Skin epidermis (tissue), 12 donors: ENCODE measurements around the gene HELZ.
"Not testable (repeated sequence)": the region's sequence is repeated elsewhere in the genome, so short reads cannot be mapped to it uniquely, and the experiment has no call there.

Experiments
- H3K27ac ChIP-seq, 21 experiments: fragments of 200-600 bp; sonication (generic) in 11 of 21; one replicate each; pipeline ENCODE4 v1.5.0; 2020; ENCODE audit warnings: mild to moderate bottlenecking in 3 of 21, inconsistent platforms in 2 of 21, moderate library complexity in 2 of 21
- H3K4me3 ChIP-seq, 7 experiments: fragments of 200-600 bp; sonication (generic) in 2 of 7; one replicate each; pipeline ENCODE4 v1.5.0; 2020; ENCODE audit warnings: inconsistent platforms in 2 of 7, mild to moderate bottlenecking in 2 of 7, moderate library complexity in 1 of 7

The HELZ gene

GRCh38 chr17:67156269-67157199 is 88.5 kb downstream of the HELZ start:
- Histone ChIP-seq H3K4me3 (no peak overlapping the region), H3K27ac (no peak overlapping the region)

GRCh38 chr17:67152824-67153223 is 92.2 kb downstream of the HELZ start:
- Histone ChIP-seq H3K4me3 (no peak overlapping the region), H3K27ac (no peak overlapping the region)

DNA sequence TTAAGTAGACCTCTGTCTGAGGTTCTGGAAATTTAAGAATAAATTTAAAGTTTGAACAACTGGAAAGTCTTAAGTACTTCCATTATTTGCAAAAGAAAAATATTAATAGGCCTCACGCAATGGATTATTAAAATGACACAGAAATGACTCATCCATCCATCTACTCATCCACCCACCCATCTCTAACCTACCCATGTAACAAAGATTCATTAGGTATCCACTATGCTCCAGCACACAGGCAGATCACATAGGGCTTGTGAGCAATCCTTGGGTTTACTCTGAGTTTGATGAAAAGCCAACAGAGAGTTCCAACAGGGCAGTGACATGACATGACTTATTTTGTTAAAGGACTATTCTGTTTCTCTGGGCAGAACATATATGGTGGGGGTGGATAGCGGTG is 93.3 kb downstream of the HELZ start:
- Histone ChIP-seq H3K4me3 (no peak overlapping the region), H3K27ac (no peak overlapping the region)

DNA sequence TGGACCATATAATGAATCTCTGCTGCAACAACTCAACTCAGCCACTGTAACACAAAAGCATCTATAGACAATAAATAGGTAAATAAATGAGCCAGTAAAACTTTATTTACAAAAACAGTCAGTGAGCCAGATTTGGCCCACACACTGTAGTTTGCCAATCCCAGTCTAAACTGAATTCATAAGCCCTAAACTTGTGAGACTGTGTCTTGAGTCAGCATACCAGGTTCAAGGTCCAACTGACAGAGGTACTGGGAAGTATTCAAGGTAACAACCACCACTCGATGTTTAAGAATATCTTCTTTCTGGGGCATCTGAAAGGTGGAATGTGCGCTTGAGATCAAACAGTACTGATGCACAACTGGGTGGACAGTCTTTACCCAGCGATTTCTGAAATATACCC is 94.2 kb downstream of the HELZ start:
- Histone ChIP-seq H3K4me3 (no peak overlapping the region), H3K27ac (no peak overlapping the region)

GRCh38 chr17:67148352-67148751 is 96.6 kb downstream of the HELZ start:
- Histone ChIP-seq H3K4me3 (no peak overlapping the region), H3K27ac (no peak overlapping the region)

DNA sequence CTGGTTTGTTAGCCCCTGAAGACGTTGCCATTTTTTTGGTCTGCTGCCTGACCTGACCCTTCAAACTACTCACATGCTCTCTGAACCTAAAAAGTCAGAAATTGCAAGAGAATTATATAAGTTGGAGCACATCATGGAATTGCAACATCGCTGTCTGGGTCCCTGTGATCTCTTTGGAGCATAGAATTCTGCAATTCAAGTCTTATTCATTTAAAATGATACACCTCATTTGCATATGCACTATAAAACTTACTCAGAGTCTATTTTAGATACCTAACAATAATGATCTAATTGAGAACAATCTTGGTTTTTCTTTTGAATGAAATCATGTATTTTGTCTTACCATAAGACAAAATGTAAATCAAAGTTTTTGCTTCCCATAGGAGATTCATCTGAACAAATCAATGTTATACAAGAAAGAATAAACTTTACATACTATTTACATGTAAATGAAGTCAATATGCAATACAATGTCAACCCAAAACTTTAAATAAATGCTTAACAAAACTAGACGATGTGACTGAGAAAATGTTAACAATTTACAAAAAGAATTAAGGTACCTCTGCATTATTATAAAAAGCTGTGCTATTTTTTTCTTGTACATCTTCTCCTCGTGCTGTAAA is 99.7 kb downstream of the HELZ start:
- Histone ChIP-seq H3K4me3 (no peak overlapping the region), H3K27ac (no peak overlapping the region)

DNA sequence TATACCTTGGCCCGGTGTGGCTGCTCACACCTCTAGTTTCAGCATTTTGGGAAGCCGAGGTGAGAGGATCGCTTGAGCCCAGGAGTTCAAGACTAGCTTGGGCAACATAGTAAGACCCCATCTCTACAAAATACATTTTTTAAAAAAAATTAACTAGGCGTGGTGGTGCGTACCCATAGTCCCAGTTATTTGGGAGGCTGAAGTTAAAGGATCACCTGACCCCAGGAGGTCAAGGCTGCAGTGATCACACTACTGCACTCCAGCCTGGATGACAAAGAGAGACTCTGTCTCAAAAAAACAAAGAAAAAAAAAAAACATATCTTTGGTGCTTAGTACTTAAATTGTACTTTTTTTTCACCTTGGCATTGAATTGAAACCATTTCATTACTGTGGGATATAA is 101.7 kb downstream of the HELZ start:
- no peak overlapping the region for H3K4me3 ChIP-seq

GRCh38 chr17:67142030-67142429 is 103.0 kb downstream of the HELZ start:
- H3K4me3 ChIP-seq, H3K27ac ChIP-seq: not testable (repeated sequence)

More for the DNA sequence above, 101.7 kb downstream of the HELZ start:
- H3K27ac ChIP-seq: no peak overlapping the region

DNA sequence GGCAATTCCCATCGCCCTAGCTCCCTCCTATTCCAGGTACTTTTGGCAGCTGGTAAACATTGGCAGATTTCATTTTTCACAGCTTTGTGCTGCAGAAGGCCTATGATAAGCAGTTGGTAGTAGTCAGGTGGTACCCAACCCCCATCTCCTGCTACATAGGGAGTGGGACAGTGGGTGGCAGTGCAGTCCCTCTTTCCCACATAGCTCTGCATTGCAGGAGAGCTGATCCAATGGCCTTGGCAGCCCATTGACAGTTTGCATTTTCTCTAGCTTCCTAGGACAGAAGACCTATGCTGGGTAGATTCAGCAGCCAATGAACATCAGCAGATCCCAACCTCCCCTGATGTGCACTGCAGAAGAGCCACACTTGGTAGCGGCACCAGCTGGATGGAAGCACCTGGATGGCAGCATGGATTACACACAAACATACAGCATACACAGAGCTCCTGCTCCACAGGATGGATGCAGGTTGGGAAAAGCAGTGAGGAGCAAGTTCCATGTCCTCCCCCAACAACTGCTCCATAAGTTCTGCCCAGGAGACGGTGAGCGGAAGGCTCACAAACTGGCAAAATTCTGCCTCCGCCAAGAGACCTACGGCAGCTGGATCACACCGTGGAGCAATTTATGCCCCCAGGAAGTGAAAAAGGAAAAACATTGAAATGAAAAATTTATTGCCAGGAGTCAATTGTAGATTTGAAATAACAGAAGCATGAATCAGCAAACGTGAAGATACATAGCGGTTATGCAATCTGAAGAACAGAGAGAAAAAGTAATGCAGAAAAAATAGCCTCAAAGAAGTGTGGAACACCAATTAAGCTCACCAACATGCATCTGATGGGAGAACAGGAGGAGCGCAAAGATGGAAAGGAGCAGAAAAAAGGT is 105.0 kb downstream of the HELZ start:
- H3K27ac ChIP-seq: no peak overlapping the region

GRCh38 chr17:67139289-67139688 is 105.7 kb downstream of the HELZ start:
- Histone ChIP-seq H3K27ac (no peak overlapping the region), H3K4me3 (no peak overlapping the region)

More for the DNA sequence above, 105.0 kb downstream of the HELZ start:
- H3K4me3 ChIP-seq: no peak overlapping the region

DNA sequence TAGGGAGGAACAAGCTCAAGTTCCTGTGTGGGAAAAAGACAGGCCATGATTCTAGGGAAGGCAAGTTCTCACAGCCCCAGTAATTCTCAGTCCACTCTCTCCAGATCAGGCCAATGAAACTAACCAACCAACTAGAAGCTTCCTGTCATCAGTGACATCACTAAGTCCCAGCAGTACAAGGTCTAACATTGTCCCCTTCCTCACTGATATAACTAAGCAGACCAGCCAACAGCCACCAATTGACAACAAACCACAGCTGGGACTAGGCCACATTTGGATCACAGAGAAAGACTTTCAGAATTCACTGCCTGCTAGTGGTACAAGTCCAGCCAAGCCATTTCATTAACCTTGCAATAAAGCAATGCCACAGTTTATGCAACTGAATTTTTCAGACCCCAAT is 106.6 kb downstream of the HELZ start:
- Histone ChIP-seq H3K27ac (peak overlapping the region in 1 of 21 experiments; percentile 37), H3K4me3 (no peak overlapping the region)

DNA sequence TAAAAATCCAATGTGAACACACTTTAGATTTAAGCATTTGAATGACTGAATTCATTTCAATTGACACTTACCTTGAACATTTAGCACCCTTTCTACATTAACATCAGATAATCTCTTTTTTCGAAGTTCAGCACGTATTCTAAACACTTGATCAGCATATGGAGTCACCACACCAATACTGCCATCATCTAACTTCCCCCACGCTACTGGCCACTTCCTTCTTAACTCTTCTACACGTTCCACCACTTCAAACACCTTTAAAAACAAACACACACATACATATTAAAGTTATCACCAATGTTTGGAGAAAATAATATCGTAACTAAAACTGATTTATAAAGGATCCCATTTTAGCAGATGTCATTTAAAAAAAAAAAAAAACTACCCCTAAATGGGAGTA is 107.1 kb downstream of the HELZ start:
- H3K27ac ChIP-seq: peak overlapping the region in 1 of 21 experiments; percentile 37
- H3K4me3 ChIP-seq: no peak overlapping the region

DNA sequence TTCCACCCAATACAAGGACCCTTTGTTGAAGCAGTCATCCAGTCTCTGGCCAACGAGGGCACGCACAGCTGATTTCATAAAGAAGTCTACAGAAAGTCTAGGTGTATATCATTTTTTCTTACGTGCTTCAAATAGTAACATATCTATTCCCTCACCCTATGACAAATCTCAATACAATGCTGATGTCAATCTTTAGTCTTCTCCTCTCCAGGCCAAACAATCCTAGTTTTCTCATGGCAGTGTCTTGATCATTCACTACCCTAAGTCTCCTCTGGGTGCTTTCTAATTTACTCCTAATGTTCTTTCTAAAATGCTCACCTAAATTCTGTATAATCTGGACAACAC is 108.0 kb downstream of the HELZ start:
- Histone ChIP-seq H3K4me3 (no peak overlapping the region), H3K27ac (no peak overlapping the region)

DNA sequence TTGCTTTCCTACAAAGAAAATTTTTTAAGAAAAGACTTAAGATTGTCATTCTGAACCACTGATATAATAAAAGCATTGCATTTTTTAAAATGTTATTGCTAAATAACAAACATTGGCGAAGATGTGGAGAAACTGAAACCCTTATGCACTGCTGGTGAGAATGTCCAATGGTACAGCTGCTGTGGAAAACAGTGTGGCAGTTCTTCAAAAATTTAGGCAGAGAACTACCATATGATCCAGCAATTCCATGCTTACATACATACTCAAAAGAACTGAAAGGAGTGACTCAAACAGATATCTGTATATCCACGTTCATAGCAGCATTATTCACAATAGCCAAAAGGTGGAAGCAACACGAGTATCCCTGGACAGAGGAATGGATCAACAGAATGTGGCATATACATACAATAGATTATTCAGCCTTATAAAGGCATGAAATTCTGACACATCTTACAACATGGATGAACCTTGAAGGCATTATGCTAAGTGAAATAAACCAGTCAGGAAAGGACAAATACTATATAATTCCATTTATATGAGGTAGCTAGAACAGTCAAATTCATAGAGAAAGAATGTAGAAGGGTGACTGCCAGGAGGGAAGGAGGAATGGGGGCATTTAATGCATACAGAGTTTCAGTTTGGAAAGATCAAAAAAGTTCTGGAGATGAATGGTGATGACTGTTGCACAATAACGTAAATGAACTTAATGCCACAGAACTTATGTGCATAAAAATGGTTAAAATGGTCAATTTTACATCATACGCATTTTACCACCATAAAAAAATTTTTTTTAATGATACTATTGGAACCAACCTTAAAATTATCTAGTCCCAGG is 108.6 kb downstream of the HELZ start:
- Histone ChIP-seq H3K4me3 (no peak overlapping the region), H3K27ac (no peak overlapping the region)

DNA sequence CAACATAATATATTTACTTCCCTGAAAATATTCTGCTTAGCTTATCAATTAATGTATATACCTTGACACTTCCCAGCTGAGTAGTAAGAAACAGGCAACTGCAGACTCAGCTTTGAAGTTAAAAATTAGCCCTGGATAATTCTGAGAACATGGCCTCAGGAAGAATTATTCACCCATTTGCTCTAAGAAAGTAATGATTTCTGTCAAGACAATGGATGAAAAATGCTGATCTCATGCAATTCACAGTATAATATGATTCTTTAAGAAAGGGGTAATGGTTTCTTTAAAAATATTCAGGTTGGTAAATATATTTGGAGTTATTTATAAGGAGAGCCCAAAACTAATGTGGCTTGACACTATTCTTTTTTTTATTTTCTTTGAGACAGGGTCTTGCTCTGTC is 111.8 kb downstream of the HELZ start:
- H3K27ac ChIP-seq: no peak overlapping the region
- no peak overlapping the region for H3K4me3 ChIP-seq

GRCh38 chr17:67132366-67132765 is 112.6 kb downstream of the HELZ start:
- Histone ChIP-seq H3K27ac (no peak overlapping the region), H3K4me3 (no peak overlapping the region)

GRCh38 chr17:67130768-67131167 is 114.2 kb downstream of the HELZ start:
- Histone ChIP-seq H3K4me3 (no peak overlapping the region), H3K27ac (no peak overlapping the region)

GRCh38 chr17:67129283-67129682 is 115.7 kb downstream of the HELZ start:
- H3K27ac ChIP-seq: no peak overlapping the region
- H3K4me3 ChIP-seq: no peak overlapping the region

DNA sequence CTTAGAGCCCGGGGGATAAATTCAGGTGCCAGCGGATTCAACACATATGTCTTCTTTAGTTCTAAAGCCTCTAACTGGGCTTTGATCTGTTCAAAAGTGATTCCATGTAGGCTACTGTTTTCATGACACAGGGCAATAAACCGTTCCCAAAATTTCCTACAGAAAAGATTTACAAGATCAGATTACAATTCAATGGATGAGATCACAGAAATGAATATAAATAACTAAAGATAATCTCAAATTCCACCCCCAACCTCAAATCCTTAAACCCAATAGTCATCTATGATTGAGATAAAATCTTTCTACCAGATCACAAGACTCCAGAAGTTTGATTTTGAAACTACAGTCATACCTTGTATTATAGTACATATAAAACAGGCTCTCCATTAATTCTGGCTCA is 116.3 kb downstream of the HELZ start:
- Histone ChIP-seq H3K27ac (no peak overlapping the region), H3K4me3 (no peak overlapping the region)

GRCh38 chr17:67127925-67128324 is 117.1 kb downstream of the HELZ start:
- H3K27ac ChIP-seq: no peak overlapping the region
- no peak overlapping the region for H3K4me3 ChIP-seq
